GM12891 (cell line): ENCODE data around the gene CADM3.

Experiments used
- PAX5 ChIP-seq: IDR thresholded peaks from 2 replicates; pipeline ENCODE4 v1.6.1; 2011; ENCODE audit warnings: low read length, moderate library complexity, mild to moderate bottlenecking; ENCODE audit not compliant: insufficient read depth, severe bottlenecking
- POLR2A ChIP-seq: IDR thresholded peaks from 2 replicates; pipeline ENCODE4 v1.6.1; 2011; ENCODE audit warnings: low read depth, low read length, control low read depth
- POLR2AphosphoS5 ChIP-seq: IDR thresholded peaks from 2 replicates; pipeline ENCODE4 v1.6.1; 2011; ENCODE audit warnings: low read depth, low read length, control low read depth
- POU2F2 ChIP-seq: IDR thresholded peaks from 2 replicates; pipeline ENCODE4 v1.6.1; 2011; ENCODE audit warnings: low read depth, mild to moderate bottlenecking, control low read depth, low read length, moderate library complexity
- TAF1 ChIP-seq: IDR thresholded peaks from 2 replicates; pipeline ENCODE4 v1.6.1; 2011; ENCODE audit warnings: low read depth, low read length, control low read depth

DNA sequence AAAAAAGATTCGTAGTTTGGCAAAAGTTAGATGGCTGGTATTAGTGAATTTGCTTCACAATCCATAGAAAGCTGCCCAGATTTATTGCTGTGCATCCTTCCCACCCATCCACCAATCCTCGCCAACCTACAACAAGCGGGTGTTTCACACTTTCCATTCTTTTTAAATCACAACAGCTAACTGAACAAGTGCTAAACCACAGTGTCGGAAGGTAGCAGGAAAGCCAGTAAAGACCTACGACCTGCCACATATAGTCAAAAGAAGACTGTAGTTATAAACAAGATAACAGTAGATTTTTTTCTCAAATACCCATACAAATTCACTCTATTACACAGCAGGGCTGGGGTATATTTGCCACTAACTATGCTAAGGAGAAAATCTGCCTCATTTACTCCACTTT, 47.8 kb upstream of the CADM3 start:
- TF ChIP-seq POLR2AphosphoS5: no peak
- TF ChIP-seq POLR2A: no peak
- TF ChIP-seq TAF1: no peak
- no peak for TF ChIP-seq POU2F2
- TF ChIP-seq PAX5: no peak
